ENCODE results near the gene NCOA5.

NCOA5 gene

DNA sequence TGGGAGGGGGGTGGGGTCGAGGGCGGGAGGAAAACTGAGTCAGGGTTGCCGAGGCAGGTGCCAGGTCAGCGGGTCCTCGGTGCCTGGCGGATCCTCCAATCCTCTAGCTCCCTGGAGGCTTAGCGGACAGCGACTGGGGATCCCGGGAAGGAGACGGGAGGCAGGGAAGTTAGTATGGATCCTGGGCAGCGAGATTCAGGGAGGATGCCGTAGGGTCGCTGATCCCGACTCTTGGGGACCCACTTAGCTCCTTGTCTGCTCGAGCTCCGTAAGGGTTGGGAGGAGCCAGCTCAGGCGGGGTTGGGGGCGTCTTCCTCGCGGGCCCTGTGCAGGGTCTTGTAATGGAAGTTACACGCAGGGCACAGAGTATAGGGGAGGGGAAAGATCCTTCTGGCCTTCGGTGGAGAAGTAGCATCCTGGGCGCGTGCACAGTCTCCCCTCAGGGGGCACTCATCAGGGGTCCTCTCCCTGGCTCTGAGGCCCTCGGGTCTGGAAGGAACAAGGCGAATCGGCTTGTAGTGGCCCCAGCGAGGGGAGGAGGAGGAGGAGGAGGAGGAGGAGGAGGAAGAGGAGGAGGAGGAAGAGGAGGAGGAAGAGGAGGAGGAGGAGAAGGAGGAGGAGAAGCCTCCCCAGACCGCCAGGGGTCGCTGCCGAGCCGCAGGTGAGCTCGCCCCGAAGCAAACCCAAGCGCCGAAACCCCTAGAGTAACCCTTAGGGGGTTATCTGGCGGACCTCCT, 67.2 kb downstream of the NCOA5 start (continued):
- TF ChIP-seq, protein P1, sequence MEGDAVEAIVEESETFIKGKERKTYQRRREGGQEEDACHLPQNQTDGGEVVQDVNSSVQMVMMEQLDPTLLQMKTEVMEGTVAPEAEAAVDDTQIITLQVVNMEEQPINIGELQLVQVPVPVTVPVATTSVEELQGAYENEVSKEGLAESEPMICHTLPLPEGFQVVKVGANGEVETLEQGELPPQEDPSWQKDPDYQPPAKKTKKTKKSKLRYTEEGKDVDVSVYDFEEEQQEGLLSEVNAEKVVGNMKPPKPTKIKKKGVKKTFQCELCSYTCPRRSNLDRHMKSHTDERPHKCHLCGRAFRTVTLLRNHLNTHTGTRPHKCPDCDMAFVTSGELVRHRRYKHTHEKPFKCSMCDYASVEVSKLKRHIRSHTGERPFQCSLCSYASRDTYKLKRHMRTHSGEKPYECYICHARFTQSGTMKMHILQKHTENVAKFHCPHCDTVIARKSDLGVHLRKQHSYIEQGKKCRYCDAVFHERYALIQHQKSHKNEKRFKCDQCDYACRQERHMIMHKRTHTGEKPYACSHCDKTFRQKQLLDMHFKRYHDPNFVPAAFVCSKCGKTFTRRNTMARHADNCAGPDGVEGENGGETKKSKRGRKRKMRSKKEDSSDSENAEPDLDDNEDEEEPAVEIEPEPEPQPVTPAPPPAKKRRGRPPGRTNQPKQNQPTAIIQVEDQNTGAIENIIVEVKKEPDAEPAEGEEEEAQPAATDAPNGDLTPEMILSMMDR (tag by site-specific recombination; IDR thresholded peaks at IDR 0.05), result peak; percentile 51
- TF ChIP-seq PRDM1 (tag by site-specific recombination; IDR thresholded peaks at IDR 0.05), result no peak

DNA sequence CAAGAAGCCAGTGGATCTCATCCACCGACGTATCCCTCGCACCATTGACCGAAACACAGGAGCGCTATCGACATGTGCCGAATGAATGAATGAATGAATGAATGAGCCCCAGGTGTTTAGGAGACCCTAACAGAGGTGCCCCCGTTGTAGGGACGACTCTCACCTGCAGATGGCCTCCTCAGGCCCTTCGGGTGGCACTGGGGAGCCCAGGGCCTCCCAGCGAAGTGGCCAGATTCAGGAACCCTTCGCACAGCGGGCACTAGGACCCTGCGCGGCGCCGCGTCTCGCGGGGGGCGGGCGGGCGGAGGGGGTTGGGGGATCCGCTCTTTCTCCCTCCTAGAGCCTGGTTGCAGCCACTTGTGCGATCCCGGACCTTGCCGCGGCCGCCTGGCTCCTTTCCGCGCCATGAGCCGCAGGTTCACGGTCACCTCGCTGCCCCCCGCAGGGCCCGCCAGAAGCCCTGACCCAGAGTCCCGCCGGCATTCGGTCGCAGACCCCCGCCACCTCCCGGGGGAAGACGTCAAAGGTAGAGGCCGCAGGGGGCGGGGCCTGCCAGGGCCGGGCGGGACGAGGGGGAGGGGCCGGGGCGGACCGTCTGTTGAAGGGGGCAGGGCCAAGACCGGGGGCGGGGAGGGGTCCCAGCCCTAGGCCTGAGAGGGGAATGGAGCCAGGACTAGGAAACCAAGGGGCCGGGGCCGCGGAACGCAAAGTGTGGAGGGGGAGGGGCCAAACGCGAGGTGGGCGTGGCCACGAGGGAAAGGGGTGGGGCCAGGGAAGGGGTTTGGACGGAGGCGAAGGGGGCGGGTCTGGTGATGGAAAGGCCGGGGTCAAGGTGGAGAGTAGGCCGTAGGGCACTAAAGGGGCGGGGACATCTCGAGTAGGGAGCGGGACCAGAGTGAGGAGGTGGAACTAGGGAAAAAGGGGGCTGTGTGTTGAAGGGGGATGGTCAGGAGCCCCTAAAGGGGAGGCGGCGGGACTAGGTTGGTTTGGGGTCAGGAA, 68.1 kb downstream of the NCOA5 start:
- ChIA-PET CTCF (interaction anchor here (0.6 to 6.1 kb wide), 23 partner anchors 8 to 1654 kb away, joined by 3 to 43 read pairs (median 4); no protein-coding TSS in a partner anchor), POLR2A (interaction anchor here (0.7 to 1.0 kb wide), 2 partner anchors 10 to 554 kb away, joined by 3 read pairs; no protein-coding TSS in a partner anchor)
- H3K27ac ChIP-seq (ENCODE audit: extremely low read depth, low read depth, low read length), result no peak overlapping the region
- TF ChIP-seq, protein P2, sequence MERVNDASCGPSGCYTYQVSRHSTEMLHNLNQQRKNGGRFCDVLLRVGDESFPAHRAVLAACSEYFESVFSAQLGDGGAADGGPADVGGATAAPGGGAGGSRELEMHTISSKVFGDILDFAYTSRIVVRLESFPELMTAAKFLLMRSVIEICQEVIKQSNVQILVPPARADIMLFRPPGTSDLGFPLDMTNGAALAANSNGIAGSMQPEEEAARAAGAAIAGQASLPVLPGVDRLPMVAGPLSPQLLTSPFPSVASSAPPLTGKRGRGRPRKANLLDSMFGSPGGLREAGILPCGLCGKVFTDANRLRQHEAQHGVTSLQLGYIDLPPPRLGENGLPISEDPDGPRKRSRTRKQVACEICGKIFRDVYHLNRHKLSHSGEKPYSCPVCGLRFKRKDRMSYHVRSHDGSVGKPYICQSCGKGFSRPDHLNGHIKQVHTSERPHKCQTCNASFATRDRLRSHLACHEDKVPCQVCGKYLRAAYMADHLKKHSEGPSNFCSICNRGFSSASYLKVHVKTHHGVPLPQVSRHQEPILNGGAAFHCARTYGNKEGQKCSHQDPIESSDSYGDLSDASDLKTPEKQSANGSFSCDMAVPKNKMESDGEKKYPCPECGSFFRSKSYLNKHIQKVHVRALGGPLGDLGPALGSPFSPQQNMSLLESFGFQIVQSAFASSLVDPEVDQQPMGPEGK (tag by site-specific recombination; IDR thresholded peaks at IDR 0.05), result peak; percentile 80
- TF ChIP-seq KLF7 (tag by site-specific recombination; IDR thresholded peaks at IDR 0.05; ENCODE audit: borderline replicate concordance), result 0 out of 2 replicates have a peak, but pooled peaks have one; percentile 17
- TF ChIP-seq ZNF830 (tag by site-specific recombination; IDR thresholded peaks at IDR 0.05; ENCODE audit: low read depth), result no peak
- TF ChIP-seq, protein P1 (tag by site-specific recombination; IDR thresholded peaks at IDR 0.05), result 0 out of 2 replicates have a peak, but pooled peaks have one; percentile 2
- TF ChIP-seq SP2 (tag by site-specific recombination; IDR thresholded peaks at IDR 0.05), result peak; percentile 91
- no peak for TF ChIP-seq ZNF529 (tag by site-specific recombination; IDR thresholded peaks at IDR 0.05; ENCODE audit: insufficient replicate concordance)
- 0 out of 2 replicates have a peak, but pooled peaks have one; percentile 10 for TF ChIP-seq SP7 (tag by site-specific recombination; IDR thresholded peaks at IDR 0.05)
- peak; percentile 98 for TF ChIP-seq ZNF24 (tag by site-specific recombination; IDR thresholded peaks at IDR 0.05)
- TF ChIP-seq ZBTB20 (tag by site-specific recombination; IDR thresholded peaks at IDR 0.05), result no peak; the same call in 1 of the 2 replicates
- no peak for TF ChIP-seq ZNF692 (tag by site-specific recombination; IDR thresholded peaks at IDR 0.05)
- TF ChIP-seq GLIS2 (tag by site-specific recombination; IDR thresholded peaks at IDR 0.05), result peak; percentile 97
- TF ChIP-seq ZEB2 (tag by site-specific recombination; IDR thresholded peaks at IDR 0.05), result 0 out of 2 replicates have a peak, but pooled peaks have one; percentile 49
- no peak for TF ChIP-seq ZBTB49 (tag by site-specific recombination; IDR thresholded peaks at IDR 0.05; ENCODE audit: low read depth)
- peak; percentile 76 for TF ChIP-seq KLF8 (tag by site-specific recombination; IDR thresholded peaks at IDR 0.05)
- TF ChIP-seq ZBTB7A (tag by site-specific recombination; IDR thresholded peaks at IDR 0.05; ENCODE audit: low read depth), result peak; percentile 80; the same call in 1 of the 2 replicates
- TF ChIP-seq KLF9 (tag by site-specific recombination; IDR thresholded peaks at IDR 0.05; ENCODE audit: low read depth), result peak; percentile 98
- TF ChIP-seq ZFP69B (tag by site-specific recombination; IDR thresholded peaks at IDR 0.05), result no peak
- no peak for TF ChIP-seq ZSCAN16 (tag by site-specific recombination; IDR thresholded peaks at IDR 0.05)
- TF ChIP-seq HOXD13 (CRISPR knock-in tag; IDR thresholded peaks at IDR 0.05; ENCODE audit: borderline replicate concordance), result no peak
- no peak for TF ChIP-seq ZNF155 (tag by site-specific recombination; IDR thresholded peaks at IDR 0.05)
- TF ChIP-seq TRIM28 (IDR thresholded peaks at IDR 0.05; ENCODE audit: borderline replicate concordance, low read length), result no peak
- no peak for TF ChIP-seq ZNF670 (tag by site-specific recombination; IDR thresholded peaks at IDR 0.05; ENCODE audit: low read depth)

More for the DNA sequence above, 68.1 kb downstream of the NCOA5 start:
- H3K36me3 ChIP-seq (ENCODE audit: control insufficient read depth in 2 of 2, insufficient read depth in 1 of 2, low read length in 2 of 2), result no peaks in the 10 kb centered on the region
- no peaks in the 10 kb centered on the region for H3K4me1 ChIP-seq (ENCODE audit: control insufficient read depth, insufficient read depth, low read length)
- H3K4me3 ChIP-seq (ENCODE audit: low read depth, low read length), result peak overlapping the region; percentile 68
- no peaks in the 10 kb centered on the region for H3K9me3 ChIP-seq (ENCODE audit: control insufficient read depth, insufficient read depth, low read depth, low read length)

All from HEK293 (cell line).